Body of pancreas (tissue), 4 donors: ENCODE results near the gene C1QTNF5.
A peak's percentile ranks its signal among the peaks of the same experiment; 100 is the strongest.

Experiments
- POLR2A ChIP-seq, 3 donors: fragments of 450-650 bp; IDR thresholded peaks; one replicate each; pipeline ENCODE4 v1.6.1; 2016; ENCODE audit warnings: antibody characterized with exemption in 3 of 3, mild to moderate bottlenecking in 2 of 3
- TF ChIP-seq, protein P1 (sequence below), 7 experiments: fragments of 450-650 bp in 4 of 7; fragments of 200-600 bp in 3 of 7; sonication (generic) in 3 of 7; IDR thresholded peaks; one replicate each; pipeline ENCODE4 v1.5.1; 2016 to 2019; ENCODE audit warnings: antibody characterized with exemption in 7 of 7

DNA sequence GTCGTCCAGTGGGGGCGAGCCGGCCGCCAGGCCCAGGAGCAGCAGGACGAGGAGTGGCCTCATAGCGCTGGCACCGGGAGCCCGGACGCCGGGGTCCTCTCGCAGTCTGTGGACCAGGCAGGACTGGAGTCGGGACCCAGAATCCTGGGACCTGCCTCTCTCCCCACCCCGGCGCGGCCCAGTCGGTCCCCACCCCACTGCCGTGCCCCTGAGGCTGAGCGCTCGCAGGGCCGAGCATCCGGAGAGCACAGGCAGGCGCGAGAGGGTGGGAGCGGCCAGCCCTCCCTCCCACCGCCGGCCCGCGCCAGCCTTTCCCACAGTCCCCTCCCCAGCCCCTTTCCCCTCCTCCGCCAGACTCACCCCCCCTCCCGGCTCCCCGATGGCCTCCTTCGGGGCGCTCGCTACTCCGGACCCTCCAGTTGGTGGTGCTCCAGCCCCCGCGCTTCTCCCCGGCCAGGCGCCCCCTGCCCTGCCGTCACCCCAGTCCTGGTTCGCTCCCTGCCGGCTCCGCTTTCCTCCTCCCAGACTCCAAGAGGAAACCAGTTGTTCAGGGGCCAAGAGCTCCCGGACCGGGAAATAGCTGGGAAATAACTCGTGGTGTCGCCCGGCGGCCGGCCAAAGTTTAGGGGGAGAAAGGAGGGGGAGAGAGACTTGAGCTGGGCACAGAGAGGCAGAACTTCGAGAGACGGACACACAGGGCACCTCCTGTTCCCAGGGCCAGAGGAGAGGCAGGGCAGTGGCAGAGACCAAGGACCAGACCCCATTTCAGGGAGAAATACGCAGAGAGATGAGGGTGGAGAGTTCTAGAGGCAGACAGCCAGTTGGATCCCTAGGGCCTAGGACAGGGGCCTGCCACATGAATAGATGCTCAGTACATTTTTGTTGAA lies at the start of gene C1QTNF5:
- TF ChIP-seq, protein P1, sequence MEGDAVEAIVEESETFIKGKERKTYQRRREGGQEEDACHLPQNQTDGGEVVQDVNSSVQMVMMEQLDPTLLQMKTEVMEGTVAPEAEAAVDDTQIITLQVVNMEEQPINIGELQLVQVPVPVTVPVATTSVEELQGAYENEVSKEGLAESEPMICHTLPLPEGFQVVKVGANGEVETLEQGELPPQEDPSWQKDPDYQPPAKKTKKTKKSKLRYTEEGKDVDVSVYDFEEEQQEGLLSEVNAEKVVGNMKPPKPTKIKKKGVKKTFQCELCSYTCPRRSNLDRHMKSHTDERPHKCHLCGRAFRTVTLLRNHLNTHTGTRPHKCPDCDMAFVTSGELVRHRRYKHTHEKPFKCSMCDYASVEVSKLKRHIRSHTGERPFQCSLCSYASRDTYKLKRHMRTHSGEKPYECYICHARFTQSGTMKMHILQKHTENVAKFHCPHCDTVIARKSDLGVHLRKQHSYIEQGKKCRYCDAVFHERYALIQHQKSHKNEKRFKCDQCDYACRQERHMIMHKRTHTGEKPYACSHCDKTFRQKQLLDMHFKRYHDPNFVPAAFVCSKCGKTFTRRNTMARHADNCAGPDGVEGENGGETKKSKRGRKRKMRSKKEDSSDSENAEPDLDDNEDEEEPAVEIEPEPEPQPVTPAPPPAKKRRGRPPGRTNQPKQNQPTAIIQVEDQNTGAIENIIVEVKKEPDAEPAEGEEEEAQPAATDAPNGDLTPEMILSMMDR (IDR thresholded peaks at IDR 0.05) = peak in 1 of 7 experiments; percentile 3
- peak in 2 of 3 donors; percentile 50 to 57 for TF ChIP-seq POLR2A (IDR thresholded peaks at IDR 0.05)
